CD4-positive, alpha-beta T cell treated with Interleukin-1 beta for 1 hour (primary cell): ENCODE results near the gene DPM3.
"Not testable (repeated sequence)": the region's sequence is repeated elsewhere in the genome, so short reads cannot be mapped to it uniquely, and the experiment has no call there.

Source experiments
- DNase-seq, 2 donors: peaks; one replicate each; pipeline ENCODE4 v3.0.0-alpha.2; 2020 to 2022

DPM3 gene

GRCh38 chr1:155124503-155125463 is 15.5 kb downstream of the DPM3 start:
- DNase-seq, result no peak

- DNase-seq, result no peak
These were observed 16.5 kb downstream of the DPM3 start for GRCh38 chr1:155123801-155124200.

GRCh38 chr1:155122308-155122707 is 18.0 kb downstream of the DPM3 start:
- no peak for DNase-seq

GRCh38 chr1:155121249-155121648 is 19.1 kb downstream of the DPM3 start:
- DNase-seq, result no peak

GRCh38 chr1:155120253-155120652 is 20.1 kb downstream of the DPM3 start:
- DNase-seq, result no peak

- not testable (repeated sequence) for DNase-seq
These were observed 22.2 kb downstream of the DPM3 start for GRCh38 chr1:155118090-155118489.

GRCh38 chr1:155117610-155118009 is 22.7 kb downstream of the DPM3 start:
- no peak for DNase-seq

GRCh38 chr1:155116113-155116764 is 24.1 kb downstream of the DPM3 start:
- DNase-seq, result no peak

- no peak for DNase-seq
These were observed 26.8 kb downstream of the DPM3 start for GRCh38 chr1:155113450-155113980.

- DNase-seq, result no peak
These were observed 29.5 kb downstream of the DPM3 start for GRCh38 chr1:155110826-155111225.

GRCh38 chr1:155110381-155110780 is 29.9 kb downstream of the DPM3 start:
- DNase-seq, result no peak

- DNase-seq, result no peak
These were observed 32.0 kb downstream of the DPM3 start for GRCh38 chr1:155108296-155108695.

GRCh38 chr1:155107309-155108264 is 32.7 kb downstream of the DPM3 start:
- no peak for DNase-seq

- no peak for DNase-seq
These were observed 33.5 kb downstream of the DPM3 start for GRCh38 chr1:155106862-155107261.

GRCh38 chr1:155105604-155106011 is 34.7 kb downstream of the DPM3 start:
- DNase-seq, result no peak

- no peak for DNase-seq
These were observed 35.5 kb downstream of the DPM3 start for GRCh38 chr1:155104605-155105534.

GRCh38 chr1:155103325-155103724 is 37.0 kb downstream of the DPM3 start:
- DNase-seq, result no peak

- DNase-seq, result no peak
These were observed 41.0 kb downstream of the DPM3 start for GRCh38 chr1:155099331-155099730.

- DNase-seq, result no peak
These were observed 45.7 kb downstream of the DPM3 start for GRCh38 chr1:155094622-155094948.

- DNase-seq, result no peak
These were observed 46.3 kb downstream of the DPM3 start for GRCh38 chr1:155093911-155094621.

GRCh38 chr1:155092641-155093040 is 47.7 kb downstream of the DPM3 start:
- DNase-seq, result no peak
